Superior temporal gyrus (tissue), 1 donor: ENCODE data around the gene MAP3K1.
"Not testable (repeated sequence)": the region's sequence is repeated elsewhere in the genome, so short reads cannot be mapped to it uniquely, and the experiment has no call there.

Source experiments
- DNase-seq: peaks from one replicate; pipeline ENCODE4 v3.0.0-alpha.2; 2016; ENCODE audit errors: extremely low spot score

Gene MAP3K1

GRCh38 chr5:56815658-56816545, 553 bp downstream of the MAP3K1 start:
- DNase-seq = no peak

- peak; percentile 64 for DNase-seq
Measured at GRCh38 chr5:56816546-56817081, 1.3 kb downstream of the MAP3K1 start.

GRCh38 chr5:56817263-56818014, 2.1 kb downstream of the MAP3K1 start:
- no peak for DNase-seq

- DNase-seq = no peak
Measured at GRCh38 chr5:56818450-56819037, 3.2 kb downstream of the MAP3K1 start.

- DNase-seq = no peak
Measured at GRCh38 chr5:56819060-56819881, 3.9 kb downstream of the MAP3K1 start.

- DNase-seq = not testable (repeated sequence)
Measured at GRCh38 chr5:56821868-56822267, 6.5 kb downstream of the MAP3K1 start.

- DNase-seq = no peak
Measured at GRCh38 chr5:56822981-56823380, 7.6 kb downstream of the MAP3K1 start.

- DNase-seq = no peak
Measured at GRCh38 chr5:56824019-56824418, 8.7 kb downstream of the MAP3K1 start.

GRCh38 chr5:56825222-56825824, 10.0 kb downstream of the MAP3K1 start:
- DNase-seq = no peak

GRCh38 chr5:56827049-56827448, 11.7 kb downstream of the MAP3K1 start:
- DNase-seq = no peak

- DNase-seq = no peak
Measured at GRCh38 chr5:56827924-56828323, 12.6 kb downstream of the MAP3K1 start.

- no peak for DNase-seq
Measured at GRCh38 chr5:56829137-56829908, 14.0 kb downstream of the MAP3K1 start.

- DNase-seq = no peak
Measured at GRCh38 chr5:56831773-56832172, 16.4 kb downstream of the MAP3K1 start.

GRCh38 chr5:56833325-56833724, 18.0 kb downstream of the MAP3K1 start:
- no peak for DNase-seq

- no peak for DNase-seq
Measured at GRCh38 chr5:56837381-56837780, 22.0 kb downstream of the MAP3K1 start.

- DNase-seq = no peak
Measured at GRCh38 chr5:56837956-56838355, 22.6 kb downstream of the MAP3K1 start.

- DNase-seq = peak; percentile 89
Measured at GRCh38 chr5:56838409-56839039, 23.2 kb downstream of the MAP3K1 start.

GRCh38 chr5:56839062-56839461, 23.7 kb downstream of the MAP3K1 start:
- no peak for DNase-seq

- DNase-seq = no peak
Measured at GRCh38 chr5:56840597-56840996, 25.2 kb downstream of the MAP3K1 start.

GRCh38 chr5:56845277-56845676, 29.9 kb downstream of the MAP3K1 start:
- DNase-seq = no peak
